ENCODE data around the gene PCID2. TPM values are rescaled to one million over a fixed set of nuclear protein-coding genes. Genes with fewer than 3 reads are reported as not detected.

PCID2 gene
- total RNA-seq, 1 experiment from 2014 or later, result 39.7 TPM

- ChIA-PET CTCF (no interaction called here), POLR2A (no interaction called here)
- no peak for DNase-seq (ENCODE audit: low read depth, low spot score)
- no TSS peak for BruUV-seq (replicated peaks)
- H3K27ac ChIP-seq (ENCODE audit: low read length), result no peak overlapping the region
- in situ Hi-C loops (cut with HindIII; ENCODE audit: low pct_unique_long_range_greater_than_20kb, low sequenced_read_pairs) (no loop called here), intact Hi-C loops (cut with micrococcal nuclease; ENCODE audit: unreplicated experiment) (no loop called here)
- H3K36me3 ChIP-seq (ENCODE audit: control insufficient read depth, insufficient read depth, low read length), result no peaks in the 10 kb centered on the region; the same call in 1 of the 2 replicates
- peaks cover 8% of the 10 kb centered on the region for H3K4me1 ChIP-seq (ENCODE audit: control insufficient read depth, insufficient read depth, low read length)
- ATAC-seq, result no peak
- no peak overlapping the region for H3K4me3 ChIP-seq (ENCODE audit: low read depth in 2 of 2, low read length in 2 of 2)
- TF ChIP-seq SIN3A (IDR thresholded peaks at IDR 0.05; ENCODE audit: borderline replicate concordance, insufficient read depth, low read depth, low read length), result no peak
- TF ChIP-seq REST (IDR thresholded peaks at IDR 0.05; ENCODE audit: insufficient read depth in 1 of 2, low read depth in 2 of 2, low read length in 1 of 2), result no peak
- no peak for TF ChIP-seq POLR2AphosphoS5 (IDR thresholded peaks at IDR 0.05; ENCODE audit: low read depth, low read length)
- no peak for TF ChIP-seq TCF7L2 (IDR thresholded peaks at IDR 0.05; ENCODE audit: low read depth, low read length)
- TF ChIP-seq CTCF (IDR thresholded peaks at IDR 0.05), result no peak
- H3K27me3 ChIP-seq (ENCODE audit: control insufficient read depth, insufficient read depth, low read length), result no peaks in the 10 kb centered on the region
- H3K9me3 ChIP-seq (ENCODE audit: control insufficient read depth, insufficient read depth, low read depth, low read length), result no peaks in the 10 kb centered on the region
Measured at GRCh38 chr13:113192279-113192678, 16.2 kb downstream of the PCID2 start.

- H3K4me1 ChIP-seq (ENCODE audit: control insufficient read depth, insufficient read depth, low read length), result peaks cover 14% of the 10 kb centered on the region
- intact Hi-C loops (cut with micrococcal nuclease; ENCODE audit: unreplicated experiment) (no loop called here), in situ Hi-C loops (cut with HindIII; ENCODE audit: low pct_unique_long_range_greater_than_20kb, low sequenced_read_pairs) (no loop called here)
- H3K9me3 ChIP-seq (ENCODE audit: control insufficient read depth, insufficient read depth, low read depth, low read length), result no peaks in the 10 kb centered on the region
- POLR2A ChIA-PET, result no interaction called here
- TF ChIP-seq SIN3A (IDR thresholded peaks at IDR 0.05; ENCODE audit: borderline replicate concordance, insufficient read depth, low read depth, low read length), result no peak
- TF ChIP-seq REST (IDR thresholded peaks at IDR 0.05; ENCODE audit: insufficient read depth in 1 of 2, low read depth in 2 of 2, low read length in 1 of 2), result no peak
- no peak for TF ChIP-seq CTCF (IDR thresholded peaks at IDR 0.05)
- no peak for TF ChIP-seq TCF7L2 (IDR thresholded peaks at IDR 0.05; ENCODE audit: low read depth, low read length)
- no peak for TF ChIP-seq POLR2AphosphoS5 (IDR thresholded peaks at IDR 0.05; ENCODE audit: low read depth, low read length)
- CTCF ChIA-PET, result no interaction called here
- H3K4me3 ChIP-seq (ENCODE audit: low read depth in 2 of 2, low read length in 2 of 2), result no peak overlapping the region
- H3K27me3 ChIP-seq (ENCODE audit: control insufficient read depth, insufficient read depth, low read length), result no peaks in the 10 kb centered on the region
- DNase-seq (ENCODE audit: low read depth, low spot score) (no peak), ATAC-seq (no peak)
- no TSS peak for BruUV-seq (replicated peaks)
- no peak overlapping the region for H3K27ac ChIP-seq (ENCODE audit: low read length)
- no peaks in the 10 kb centered on the region; the same call in 1 of the 2 replicates for H3K36me3 ChIP-seq (ENCODE audit: control insufficient read depth, insufficient read depth, low read length)
Measured at GRCh38 chr13:113190181-113190580, 18.3 kb downstream of the PCID2 start.
